EH (cell line): ENCODE results near the gene ROBO1.
A peak's percentile ranks its signal among the peaks of the same experiment; 100 is the strongest.

Source experiments
- DNase-seq: peaks from one replicate; pipeline ENCODE4 v3.0.0-alpha.2; 2015; ENCODE audit warnings: low read depth

ROBO1 gene

DNA sequence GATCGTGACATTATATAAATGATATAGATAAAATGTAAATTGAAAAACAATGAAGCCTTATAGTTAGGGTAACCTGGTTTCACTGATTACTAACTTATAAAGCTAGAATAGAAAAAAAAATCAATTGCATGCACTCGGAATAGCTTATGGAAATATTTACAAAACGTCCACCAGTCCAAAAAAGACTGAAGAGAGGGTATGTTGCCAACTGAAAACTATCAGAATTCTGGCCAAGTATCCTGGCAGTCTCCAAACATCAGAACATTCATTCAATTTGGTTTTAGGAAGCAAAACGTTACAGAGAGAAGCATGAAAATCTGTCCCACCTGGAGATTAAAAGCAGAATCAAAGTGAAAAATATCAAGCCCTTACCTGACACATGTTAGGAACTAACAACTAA lies 892.4 kb downstream of the ROBO1 start:
- no peak for DNase-seq

DNA sequence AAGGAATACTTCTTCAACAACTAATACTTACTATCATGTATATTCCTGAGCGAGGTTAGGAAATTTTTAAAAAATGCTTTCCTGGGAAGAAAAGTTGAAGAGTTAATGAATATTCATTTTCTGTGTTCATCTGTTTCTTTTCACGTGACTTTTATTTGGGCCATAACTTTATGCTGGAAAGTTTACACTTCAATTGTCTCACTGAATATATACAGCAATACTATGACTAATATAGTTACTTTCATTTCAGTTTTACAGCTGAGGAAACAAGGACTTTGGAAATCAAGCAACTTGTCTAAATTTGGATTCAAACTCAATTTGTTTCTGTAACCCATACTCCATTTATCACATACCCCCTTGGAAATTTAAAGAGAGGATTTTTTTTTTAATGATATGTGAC lies 894.2 kb downstream of the ROBO1 start:
- no peak for DNase-seq

DNA sequence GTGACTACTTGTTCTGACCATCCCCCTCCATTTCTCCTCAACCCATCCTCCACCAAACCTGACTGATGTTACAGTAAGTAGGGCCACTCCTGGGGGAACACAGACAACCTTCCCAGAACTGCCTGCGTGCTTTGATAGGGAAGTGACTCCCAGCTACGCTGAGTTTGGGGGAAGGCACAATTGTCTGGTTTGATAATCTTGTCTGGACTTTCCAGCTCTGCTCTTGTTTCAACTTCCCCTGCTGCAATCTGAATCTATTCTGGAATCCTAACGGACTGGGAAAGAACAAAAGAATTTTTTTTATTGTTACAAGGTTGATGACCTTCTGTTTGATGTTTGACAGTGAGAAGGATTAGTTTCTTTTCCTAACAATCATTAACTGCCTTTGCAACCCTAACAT lies 895.6 kb downstream of the ROBO1 start:
- DNase-seq, result no peak

DNA sequence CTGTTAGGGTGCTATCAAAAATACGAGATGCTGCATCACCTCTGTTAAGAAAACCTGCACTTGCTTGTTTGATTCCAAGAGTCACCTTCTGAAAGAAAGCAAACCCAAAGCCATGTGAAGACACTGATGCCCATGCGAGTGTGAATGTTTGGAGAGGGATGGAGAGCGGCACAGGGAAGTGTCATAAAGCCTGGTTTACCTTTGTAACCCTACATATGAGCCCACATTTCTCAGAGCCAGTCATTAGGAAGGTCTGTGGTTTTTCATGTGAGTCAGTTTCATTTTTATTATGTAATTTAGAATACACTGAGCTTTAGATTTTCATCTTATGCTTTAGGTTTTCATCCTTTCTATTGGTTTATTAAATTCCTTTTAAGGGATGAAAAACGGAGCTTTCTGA lies 896.8 kb downstream of the ROBO1 start:
- DNase-seq, result no peak

DNA sequence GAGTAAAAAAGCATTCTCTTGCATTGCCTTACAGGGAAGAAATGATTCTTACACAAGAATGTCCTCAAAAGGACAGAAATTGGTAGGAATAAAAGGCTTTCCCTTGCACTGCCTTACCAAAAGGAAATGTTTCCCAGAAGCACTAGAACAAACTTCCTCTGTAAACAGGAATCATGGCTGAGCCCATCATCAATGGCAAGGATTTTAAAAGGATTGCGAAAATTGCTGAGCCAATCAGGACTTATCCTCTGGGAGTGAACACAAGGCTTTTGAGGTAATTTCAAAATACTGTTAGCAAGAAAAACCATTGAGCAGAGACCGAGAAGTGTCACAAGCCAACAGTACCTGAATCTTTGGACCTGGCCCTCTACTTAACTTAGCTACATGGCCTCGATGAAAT lies 897.3 kb downstream of the ROBO1 start:
- no peak for DNase-seq

DNA sequence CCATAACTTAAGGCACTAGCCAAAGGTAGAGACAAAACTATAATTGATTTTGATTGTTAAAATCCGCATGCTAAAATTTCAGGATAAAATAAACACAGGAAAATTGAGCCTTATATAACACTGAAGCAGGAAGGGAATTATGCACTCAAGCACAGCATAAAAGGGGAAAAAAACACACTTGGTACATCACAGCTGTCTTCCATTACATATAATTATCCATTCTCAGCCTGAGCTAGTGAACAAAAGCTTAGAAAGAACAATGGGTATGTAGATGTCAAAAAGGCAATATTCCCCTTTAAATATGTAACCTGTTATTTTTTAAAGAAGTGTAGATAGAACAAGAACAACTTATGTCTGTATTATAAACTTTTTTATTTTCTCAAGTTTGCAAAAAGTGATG lies 899.2 kb downstream of the ROBO1 start:
- DNase-seq, result no peak

DNA sequence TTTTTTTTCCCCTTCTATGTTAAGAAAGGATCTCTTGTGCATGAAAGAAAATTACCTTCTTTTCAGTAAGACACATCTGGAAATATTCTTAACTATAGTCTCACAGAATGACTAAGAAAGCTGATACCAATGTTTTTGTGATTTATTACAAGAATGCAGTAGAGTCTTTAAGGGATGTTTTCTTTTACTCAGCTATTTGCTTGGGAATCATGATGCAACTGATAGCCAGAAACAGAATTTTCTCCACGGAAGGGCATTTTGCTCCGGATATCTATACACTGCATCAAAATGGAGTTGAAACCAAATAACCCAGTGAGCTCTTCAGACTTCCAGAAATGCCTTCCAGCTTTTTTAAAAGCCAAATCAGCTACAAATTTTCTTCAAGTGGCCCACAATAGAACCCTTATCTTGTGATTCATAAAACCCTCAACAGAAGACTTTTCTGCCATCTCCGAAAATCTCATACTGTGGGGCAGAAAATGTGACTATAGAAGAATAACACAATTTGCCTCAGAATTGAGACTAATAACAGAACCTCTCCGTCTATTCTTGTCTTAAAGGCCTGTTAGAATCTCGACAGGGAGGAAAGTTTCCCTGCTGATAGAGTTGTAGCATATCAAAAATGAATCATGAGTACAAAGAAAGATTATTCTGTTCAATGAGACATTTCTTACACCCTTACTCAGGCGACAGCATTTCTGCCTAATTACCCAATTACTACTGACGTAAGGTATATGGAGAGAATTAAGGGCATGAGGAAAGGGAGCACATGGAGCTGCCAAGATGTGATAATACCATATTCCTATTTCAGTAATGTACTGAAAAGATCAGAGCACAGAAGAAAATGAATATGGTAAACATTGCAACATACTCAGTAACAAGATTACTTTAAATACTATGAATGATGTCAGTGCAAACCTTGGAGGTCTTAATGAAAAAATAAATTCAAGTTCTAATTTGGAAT lies 900.1 kb downstream of the ROBO1 start:
- DNase-seq, result peak; percentile 80

DNA sequence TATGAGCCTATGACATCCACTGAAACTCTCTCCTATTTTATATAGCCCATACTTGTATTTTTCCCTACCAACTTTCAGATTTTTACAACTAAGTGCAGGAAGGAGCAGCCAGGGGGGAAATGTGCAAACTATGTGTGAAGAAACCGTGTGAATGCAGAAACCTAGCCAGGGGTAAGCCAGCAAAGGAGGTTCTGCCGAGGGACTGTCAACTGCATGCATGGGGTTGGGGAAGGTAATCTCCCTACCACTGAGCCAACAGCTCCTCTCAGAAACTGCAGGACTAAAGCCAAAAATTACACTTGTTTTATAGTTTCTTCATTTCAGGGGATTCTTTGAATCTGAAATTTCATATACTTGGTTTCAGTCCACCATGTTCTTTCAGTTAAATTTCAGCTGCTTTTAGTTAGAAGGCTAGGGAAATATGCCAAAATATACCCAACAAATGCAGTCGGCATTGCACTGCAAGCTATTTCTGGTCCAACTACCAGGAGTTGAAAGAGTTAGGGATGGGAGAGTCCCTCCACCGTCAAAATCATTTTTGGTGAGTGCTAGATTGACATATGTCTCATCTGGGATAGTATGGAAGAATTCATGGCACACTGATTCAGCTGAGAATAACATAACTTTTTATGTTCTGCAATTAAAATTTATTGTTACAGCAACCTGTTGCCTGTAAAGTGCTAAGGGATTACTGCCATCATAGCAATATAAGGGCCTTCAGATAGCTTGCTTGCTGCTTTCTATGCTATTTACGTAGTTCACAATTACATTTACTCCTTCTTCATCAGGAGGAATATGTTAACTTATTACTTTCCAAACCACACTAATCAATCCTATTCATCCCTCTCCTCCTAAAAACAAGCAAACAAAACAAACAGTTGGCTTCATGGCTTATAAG lies 904.2 kb downstream of the ROBO1 start:
- DNase-seq, result no peak

DNA sequence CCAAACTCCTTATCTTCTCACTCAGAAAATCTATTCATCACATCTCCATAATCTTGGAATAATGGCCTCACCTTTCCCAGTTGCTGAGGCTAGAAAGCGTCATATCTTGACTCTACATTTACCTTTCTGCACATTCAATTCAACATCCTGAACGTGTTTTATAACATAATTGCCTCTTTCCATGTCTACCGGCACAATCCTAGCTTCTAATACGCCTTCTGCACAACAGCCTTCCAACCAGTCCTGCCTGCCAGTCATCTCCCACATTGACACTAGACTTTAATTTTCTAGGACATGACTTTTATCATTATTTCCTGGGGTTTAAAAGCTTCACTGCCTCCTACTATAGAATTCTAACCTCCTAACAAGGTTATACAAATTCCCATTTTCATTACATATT lies 906.6 kb downstream of the ROBO1 start:
- no peak for DNase-seq

DNA sequence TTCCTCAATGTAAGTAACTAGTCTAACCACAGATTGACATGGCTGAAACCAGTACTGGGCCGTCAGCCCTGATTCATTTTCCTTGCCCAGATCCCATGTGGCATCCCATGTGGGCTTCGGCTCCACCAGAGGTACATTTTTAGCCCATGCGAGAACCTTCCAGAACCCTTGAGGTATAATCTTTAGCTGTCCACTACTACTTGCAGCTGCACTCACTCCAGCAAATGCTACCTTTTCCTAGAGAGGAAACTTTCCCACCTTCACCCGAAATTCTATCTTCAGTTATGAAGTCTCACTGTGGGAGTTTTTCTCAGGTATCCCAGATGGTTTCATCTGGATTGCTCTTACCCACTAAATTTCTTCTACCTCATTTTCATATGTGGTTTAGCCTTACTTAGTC lies 907.2 kb downstream of the ROBO1 start:
- DNase-seq, result no peak

DNA sequence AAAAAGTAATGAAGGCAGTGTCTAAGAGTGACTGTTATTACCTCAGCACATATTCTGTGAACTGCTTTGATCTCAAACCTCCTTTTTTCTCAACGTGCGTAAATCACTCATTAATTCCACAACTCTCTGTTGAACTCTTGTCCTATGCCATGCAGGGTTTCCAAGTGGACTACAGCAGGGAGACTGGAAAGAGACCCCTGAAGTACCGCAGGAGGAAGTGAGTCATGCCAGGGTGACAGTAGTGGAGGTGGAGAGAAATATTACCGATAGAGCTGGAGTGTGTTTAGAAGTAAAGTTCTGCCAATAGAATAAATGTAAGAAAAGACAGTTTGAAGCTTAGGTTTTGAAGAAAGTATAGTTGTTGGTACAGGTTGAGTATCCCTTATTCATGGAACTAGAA lies 908.9 kb downstream of the ROBO1 start:
- DNase-seq, result no peak

DNA sequence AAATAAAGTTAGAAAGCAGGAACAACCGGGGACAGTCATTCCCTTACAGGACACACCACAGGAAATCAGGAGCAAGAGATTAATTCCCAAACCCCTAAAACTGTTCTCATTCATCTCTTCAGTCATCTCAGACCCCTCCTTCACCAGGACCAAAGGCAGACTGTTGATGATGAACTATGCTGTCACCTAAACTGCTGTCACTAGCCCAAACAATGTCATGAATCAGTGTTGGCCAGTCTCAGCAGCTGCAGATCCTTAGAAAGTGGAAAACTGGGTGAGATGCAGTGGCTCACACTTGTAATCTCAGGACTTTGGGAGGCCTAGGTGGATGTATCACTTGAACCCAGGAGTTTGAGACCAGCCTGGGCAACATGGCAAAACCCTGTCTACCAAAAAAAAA lies 909.6 kb downstream of the ROBO1 start:
- DNase-seq, result no peak

DNA sequence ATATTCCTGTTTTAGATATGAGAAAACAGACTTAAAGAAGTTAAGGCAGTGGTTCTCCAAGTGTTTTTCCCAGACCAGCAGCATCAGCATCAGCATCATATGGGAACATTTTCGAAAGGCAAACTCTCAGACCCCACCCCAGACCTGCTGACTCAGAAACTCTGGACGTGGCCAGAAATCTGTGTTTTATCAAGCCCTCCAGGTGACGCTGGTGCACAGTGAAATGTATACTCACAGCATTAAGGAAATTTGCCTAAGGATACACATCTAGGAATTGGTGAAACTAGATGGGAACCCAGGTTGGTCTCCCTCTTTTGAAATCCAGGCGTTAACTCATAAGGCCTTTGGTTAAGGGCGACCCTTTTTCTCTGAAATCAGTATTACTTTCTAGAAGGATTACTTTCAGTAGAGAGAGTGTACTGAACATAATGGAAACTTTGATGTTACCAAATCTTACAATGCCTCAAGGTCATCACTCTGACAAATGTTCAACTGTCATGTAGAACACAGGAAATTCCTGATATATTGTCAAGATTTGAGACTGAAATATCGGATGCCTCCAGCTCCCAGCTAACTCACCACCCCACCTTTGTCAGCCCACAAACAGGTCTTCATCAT lies 910.2 kb downstream of the ROBO1 start:
- DNase-seq, result no peak

DNA sequence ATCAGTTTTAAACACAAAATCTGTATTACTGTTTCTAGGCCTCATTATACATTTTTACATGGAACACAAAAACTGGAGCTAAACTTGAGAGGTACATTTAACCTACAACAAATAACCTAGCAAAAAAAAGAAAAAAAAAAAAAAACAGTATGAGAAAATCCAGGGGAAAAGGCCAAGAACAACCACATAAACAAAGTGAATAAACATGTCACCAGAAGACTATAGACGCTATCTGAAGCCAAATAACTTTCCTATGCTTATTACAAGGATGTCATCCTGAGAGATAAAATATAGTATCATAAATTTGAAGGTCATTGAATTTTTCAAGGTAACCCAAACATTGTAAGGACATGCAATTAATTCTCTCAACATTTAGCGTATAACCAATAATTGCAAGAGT lies 911.6 kb downstream of the ROBO1 start:
- no peak for DNase-seq

DNA sequence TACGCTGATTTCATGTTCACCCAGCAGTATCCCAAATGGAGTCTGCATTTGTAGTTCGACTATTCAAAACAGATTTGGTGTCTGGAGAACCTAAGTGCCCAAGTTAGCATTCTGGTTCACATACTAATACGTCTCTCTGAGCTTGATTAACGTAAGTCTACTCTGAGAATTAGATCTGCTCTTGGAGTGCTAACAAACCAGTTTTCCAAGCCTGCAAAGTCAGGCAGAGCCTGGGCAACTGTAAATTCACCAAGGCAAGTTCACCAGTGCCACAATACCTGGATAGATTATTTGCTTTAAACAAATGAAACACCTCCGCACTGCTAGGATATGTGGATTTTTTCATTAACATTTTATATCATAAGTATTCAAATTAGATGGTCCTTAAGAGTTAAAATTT lies 912.6 kb downstream of the ROBO1 start:
- no peak for DNase-seq

DNA sequence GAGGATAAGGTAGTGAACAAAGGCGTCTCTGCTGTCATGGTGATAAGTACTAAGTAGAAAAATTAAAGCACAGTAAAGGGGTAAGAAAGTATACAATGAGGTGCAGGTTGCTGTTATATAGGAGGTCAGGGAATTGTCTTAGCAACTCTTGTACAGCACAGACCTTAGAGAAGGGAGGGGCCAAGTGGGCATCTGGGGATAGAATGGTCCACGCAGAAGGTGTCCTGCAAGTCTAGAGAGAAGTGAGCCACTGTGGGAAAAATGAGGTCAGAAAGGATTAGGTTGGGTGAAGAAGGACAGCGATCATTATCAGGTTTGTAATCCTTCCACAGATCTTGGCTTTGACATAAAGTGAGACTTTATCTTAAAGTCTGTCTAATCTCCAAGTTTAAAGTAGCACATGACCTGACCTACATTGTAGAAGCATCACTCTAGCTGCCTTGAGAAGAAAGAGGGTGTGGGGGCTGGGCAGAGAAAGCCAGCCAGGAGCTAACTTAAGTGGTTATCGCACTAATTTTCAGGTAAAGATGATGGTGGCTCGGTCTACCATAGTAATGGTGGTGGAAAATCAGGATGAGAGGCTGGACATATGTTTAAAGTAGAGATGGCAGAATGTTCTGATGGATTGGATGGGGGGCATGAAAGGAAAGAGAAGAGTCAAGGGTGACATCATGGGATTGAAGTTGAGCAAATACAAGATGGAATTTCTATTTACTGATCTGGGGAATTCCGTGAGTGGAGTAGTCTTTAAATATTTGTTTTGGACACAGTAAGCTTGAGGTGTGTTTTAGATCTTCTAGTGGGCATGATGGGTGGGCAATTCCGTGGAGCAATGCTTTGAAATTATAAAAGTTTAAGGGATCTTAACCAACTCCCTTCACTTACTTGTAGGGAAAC lies 919.2 kb downstream of the ROBO1 start:
- DNase-seq, result no peak

DNA sequence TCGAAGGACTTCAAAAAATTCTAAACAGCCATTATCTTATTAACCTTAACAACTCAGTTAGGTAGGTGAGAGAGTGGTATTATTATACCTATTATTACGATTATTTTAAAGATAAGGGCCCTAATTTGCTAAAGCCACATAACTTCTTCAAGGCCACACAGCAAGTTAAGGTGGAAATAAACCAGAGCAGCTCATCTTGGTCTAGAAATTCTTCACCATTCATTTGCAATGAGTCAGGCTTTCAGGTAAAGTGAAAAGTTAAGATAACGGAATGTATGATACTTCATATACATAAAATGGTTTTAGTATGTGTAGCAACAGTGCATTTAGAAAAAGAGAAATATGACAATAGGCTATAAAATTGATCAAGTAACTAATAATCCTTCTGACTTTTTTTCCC lies 920.2 kb downstream of the ROBO1 start:
- no peak for DNase-seq

DNA sequence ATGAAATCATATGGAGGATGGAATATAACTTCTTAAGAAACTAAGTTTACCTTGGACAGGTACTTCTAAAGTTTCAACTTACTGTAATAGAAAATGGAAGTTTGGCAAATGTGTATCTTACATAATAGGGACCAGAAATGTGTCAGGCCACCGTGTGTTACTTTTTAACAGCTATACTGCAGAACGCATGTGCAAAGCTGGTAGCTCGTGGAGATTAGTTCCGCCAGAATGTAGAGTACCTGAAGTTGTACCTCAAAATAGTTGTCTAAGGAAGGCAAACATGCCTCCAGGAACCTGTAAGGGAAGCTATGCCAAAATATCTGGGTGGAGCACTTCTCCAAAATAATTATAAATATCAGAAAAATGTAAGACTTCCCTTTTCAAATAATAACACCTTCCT lies 920.6 kb downstream of the ROBO1 start:
- DNase-seq, result no peak

DNA sequence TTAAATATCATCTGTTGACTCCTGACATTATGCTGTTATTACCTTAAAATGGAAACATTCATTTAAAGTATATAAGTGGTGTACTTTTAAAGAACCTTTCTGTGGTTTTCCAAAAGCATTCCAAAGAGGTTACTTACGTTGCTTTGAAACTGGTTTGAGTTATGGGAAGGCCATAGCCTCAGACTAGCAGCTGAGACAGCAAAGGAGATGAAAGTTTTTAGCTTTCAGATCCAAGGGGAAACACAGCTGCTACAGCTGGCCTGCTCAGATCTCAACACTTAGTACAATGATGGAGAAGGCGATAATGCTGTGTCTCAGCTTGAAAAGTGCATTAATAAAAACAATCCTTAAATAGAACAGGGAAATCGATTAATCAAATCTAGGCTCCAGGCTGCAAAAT lies 921.1 kb downstream of the ROBO1 start:
- peak; percentile 48 for DNase-seq

DNA sequence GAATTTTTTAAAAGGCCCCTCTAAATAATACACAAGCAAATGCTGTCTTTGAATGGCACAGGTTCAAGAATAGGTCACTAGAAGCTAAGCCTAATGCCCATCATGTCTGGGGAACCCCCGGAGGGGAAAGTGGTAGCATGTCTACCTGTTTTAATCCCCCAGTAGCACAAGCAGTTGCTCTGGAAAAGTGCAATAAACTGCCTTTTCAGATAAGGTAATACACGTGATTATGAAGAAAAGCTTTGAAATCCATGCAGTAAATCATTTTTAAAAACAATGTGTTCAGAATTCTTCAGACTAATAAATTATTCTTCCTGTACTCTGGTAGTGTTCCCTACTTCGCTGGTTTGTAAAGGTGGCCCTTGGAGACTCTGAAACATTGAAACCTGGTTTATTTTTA lies 922.2 kb downstream of the ROBO1 start:
- DNase-seq, result no peak

DNA sequence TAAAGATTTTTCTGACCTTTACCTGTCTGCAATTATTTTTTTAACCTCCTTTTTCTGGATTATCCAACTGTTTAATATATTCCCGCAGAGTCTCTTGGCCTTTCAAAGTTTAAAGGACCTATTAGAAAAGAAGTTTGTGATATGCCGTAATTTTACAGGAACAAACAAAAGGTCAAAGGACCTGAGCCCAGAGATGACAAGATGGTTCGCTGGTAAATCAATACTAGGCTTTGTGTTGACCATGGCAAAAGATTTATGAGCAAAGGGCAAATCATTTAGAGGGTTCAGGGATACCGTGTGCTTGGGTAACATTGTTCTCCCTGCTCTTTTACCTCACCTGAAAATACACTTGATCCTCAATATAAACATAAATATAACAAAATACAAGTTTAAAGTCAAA lies 923.5 kb downstream of the ROBO1 start:
- no peak for DNase-seq

DNA sequence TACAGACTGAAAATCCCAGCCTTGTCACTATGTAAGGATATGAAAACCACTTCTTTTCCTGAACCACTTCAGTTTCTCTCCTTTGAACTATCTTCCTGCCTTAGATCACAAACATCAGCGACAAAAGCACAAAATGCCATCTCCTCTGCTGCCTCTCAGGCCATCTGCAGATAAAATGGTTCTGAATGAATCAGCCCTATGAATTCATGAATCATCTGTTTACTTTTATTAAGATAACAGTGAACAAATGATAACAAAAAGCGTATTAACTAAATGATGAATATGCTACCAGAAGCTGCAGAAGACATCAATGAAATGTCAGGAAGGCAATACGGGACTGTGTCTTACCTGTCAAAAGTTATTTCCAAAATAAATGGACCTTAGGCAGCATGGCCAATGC lies 928.1 kb downstream of the ROBO1 start:
- DNase-seq, result peak; percentile 34
